ENCODE data around the gene CYP2F1.

GRCh38 chr19:41111750-41112295, 2.4 kb upstream of the CYP2F1 start:
- TF ChIP-seq CTCF (IDR thresholded peaks at IDR 0.05 in 2 of 3, conservative IDR thresholded peaks at IDR 0.05 in 1 of 3; ENCODE audit: borderline replicate concordance in 1 of 3, insufficient read depth in 1 of 3, low read depth in 2 of 3, low read length in 2 of 3) (no peak), ATF3 (IDR thresholded peaks at IDR 0.05) (no peak), ELF1 (IDR thresholded peaks at IDR 0.05; ENCODE audit: borderline replicate concordance, low read depth) (no peak), EZH2 (IDR thresholded peaks at IDR 0.05) (no peak), EGR1 (IDR thresholded peaks at IDR 0.05; ENCODE audit: low read depth) (no peak), SIN3A (IDR thresholded peaks at IDR 0.05; ENCODE audit: low read depth) (no peak), MAX (IDR thresholded peaks at IDR 0.05) (no peak), REST (IDR thresholded peaks at IDR 0.05; ENCODE audit: low read depth) (no peak), RAD21 (IDR thresholded peaks at IDR 0.05; ENCODE audit: low read depth) (no peak), TCF7L2 (IDR thresholded peaks at IDR 0.05; ENCODE audit: borderline replicate concordance, extremely low read depth, insufficient read depth, insufficient read length) (no peak)
